HepG2 (cell line): ENCODE measurements around the gene RABL6. TPM values are rescaled to one million over a fixed set of nuclear protein-coding genes. Genes with fewer than 3 reads are reported as not detected.

Experiments
- BRF2 ChIP-seq: sonication (generic); formaldehyde crosslinking; IDR thresholded peaks from 2 replicates; pipeline ENCODE4 v1.8.1; 2022; ENCODE audit warnings: mild to moderate bottlenecking, missing genetic modification reagents
- GABPA ChIP-seq, 2 experiments: IDR thresholded peaks; 2 replicates each; pipeline ENCODE4 v1.6.1; 2011 to 2016; ENCODE audit warnings: low read depth in 2 of 2, low read length in 1 of 2, missing biosample characterization in 1 of 2, missing genetic modification characterization in 1 of 2
- GTF3A ChIP-seq: sonication (generic); formaldehyde crosslinking; conservative IDR thresholded peaks from 2 replicates; pipeline ENCODE4 v1.4.0; 2020; ENCODE audit warnings: mild to moderate bottlenecking, missing genetic modification reagents
- IKZF5 ChIP-seq: IDR thresholded peaks from 2 replicates; pipeline ENCODE4 v1.6.1; 2018; ENCODE audit warnings: missing genetic modification reagents, mild to moderate bottlenecking, missing compliant biosample characterization
- RCOR2 ChIP-seq: IDR thresholded peaks from 2 replicates; pipeline ENCODE4 v1.6.1; 2016; ENCODE audit warnings: missing biosample characterization, missing genetic modification reagents
- SP2 ChIP-seq: sonication (generic); formaldehyde crosslinking; IDR thresholded peaks from 2 replicates; pipeline ENCODE4 v1.5.1; 2020; ENCODE audit warnings: mild to moderate bottlenecking, missing genetic modification reagents
- TFDP1 ChIP-seq: IDR thresholded peaks from 2 replicates; pipeline ENCODE4 v1.6.1; 2016; ENCODE audit warnings: missing compliant biosample characterization, missing genetic modification reagents, borderline replicate concordance
- TOE1 ChIP-seq: sonication (generic); formaldehyde crosslinking; IDR thresholded peaks from 2 replicates; pipeline ENCODE4 v1.4.0; 2020; ENCODE audit warnings: mild to moderate bottlenecking, missing genetic modification reagents
- ZBTB38 ChIP-seq: sonication (generic); formaldehyde crosslinking; IDR thresholded peaks from 2 replicates; pipeline ENCODE4 v1.5.1; 2020; ENCODE audit warnings: mild to moderate bottlenecking, missing genetic modification reagents
- ZNF552 ChIP-seq: sonication (generic); formaldehyde crosslinking; IDR thresholded peaks from 2 replicates; pipeline ENCODE4 v1.9.0; 2022; ENCODE audit warnings: missing genetic modification reagents, mild to moderate bottlenecking, borderline replicate concordance
- ZNF556 ChIP-seq: sonication (generic); formaldehyde crosslinking; IDR thresholded peaks from 2 replicates; pipeline ENCODE4 v1.4.0; 2020; ENCODE audit warnings: mild to moderate bottlenecking, missing genetic modification reagents, borderline replicate concordance
- ZNF883 ChIP-seq: sonication (generic); formaldehyde crosslinking; IDR thresholded peaks from 2 replicates; pipeline ENCODE4 v1.5.1; 2020; ENCODE audit warnings: mild to moderate bottlenecking, missing genetic modification reagents; ENCODE audit errors: not compliant biosample characterization
- polyA plus RNA-seq, 8 experiments: library from polyadenylated mRNA; depleted of rRNA in 3 of 8; stranded (reverse) in 7 of 8; unstranded in 1 of 8; fragments of >200 nt; fragmentation: Illumina TruSeq in 4 of 8; extraction: Trizol in 4 of 8; gene quantifications; 2 replicates each; pipeline versions ENCODE4 v1.2.1 to v1.2.3, GENCODE V29; 2011 to 2016; ENCODE audit warnings: low read depth in 4 of 8, missing spikeins in 1 of 8, mixed read lengths in 1 of 8; ENCODE audit not compliant: insufficient read depth in 1 of 8
- total RNA-seq, 5 experiments: library from RNA; depleted of rRNA; stranded (reverse); fragments of >200 nt; fragmentation: Illumina TruSeq; extraction: Trizol; gene quantifications; 2 replicates each; pipeline ENCODE4 v1.2.3, GENCODE V29; 2016; ENCODE audit warnings: low read depth in 1 of 5
- TF ChIP-seq, protein P1 (sequence below): sonication (generic); formaldehyde crosslinking; conservative IDR thresholded peaks from 2 replicates; pipeline ENCODE4 v1.8.1; 2023; ENCODE audit warnings: missing genetic modification reagents
- TF ChIP-seq, protein P2 (sequence below): sonication (generic); formaldehyde crosslinking; IDR thresholded peaks from 2 replicates; pipeline ENCODE4; 2020; ENCODE audit warnings: missing genetic modification reagents, mild to moderate bottlenecking, borderline replicate concordance
- TF ChIP-seq, protein P3 (sequence below): sonication (generic); formaldehyde crosslinking; IDR thresholded peaks from 2 replicates; pipeline ENCODE4 v1.5.0; 2020; ENCODE audit warnings: mild to moderate bottlenecking, missing genetic modification reagents
- TF ChIP-seq, protein P4 (sequence below): sonication (generic); formaldehyde crosslinking; IDR thresholded peaks from 2 replicates; pipeline ENCODE4 v1.5.0; 2020; ENCODE audit warnings: missing genetic modification reagents

RABL6 gene
- total and polyA plus RNA-seq, 2 of the 13 experiments (the other 11 are each of a cell fraction or from before 2014, with no cell fraction given), result 81.5 to 125 TPM

DNA sequence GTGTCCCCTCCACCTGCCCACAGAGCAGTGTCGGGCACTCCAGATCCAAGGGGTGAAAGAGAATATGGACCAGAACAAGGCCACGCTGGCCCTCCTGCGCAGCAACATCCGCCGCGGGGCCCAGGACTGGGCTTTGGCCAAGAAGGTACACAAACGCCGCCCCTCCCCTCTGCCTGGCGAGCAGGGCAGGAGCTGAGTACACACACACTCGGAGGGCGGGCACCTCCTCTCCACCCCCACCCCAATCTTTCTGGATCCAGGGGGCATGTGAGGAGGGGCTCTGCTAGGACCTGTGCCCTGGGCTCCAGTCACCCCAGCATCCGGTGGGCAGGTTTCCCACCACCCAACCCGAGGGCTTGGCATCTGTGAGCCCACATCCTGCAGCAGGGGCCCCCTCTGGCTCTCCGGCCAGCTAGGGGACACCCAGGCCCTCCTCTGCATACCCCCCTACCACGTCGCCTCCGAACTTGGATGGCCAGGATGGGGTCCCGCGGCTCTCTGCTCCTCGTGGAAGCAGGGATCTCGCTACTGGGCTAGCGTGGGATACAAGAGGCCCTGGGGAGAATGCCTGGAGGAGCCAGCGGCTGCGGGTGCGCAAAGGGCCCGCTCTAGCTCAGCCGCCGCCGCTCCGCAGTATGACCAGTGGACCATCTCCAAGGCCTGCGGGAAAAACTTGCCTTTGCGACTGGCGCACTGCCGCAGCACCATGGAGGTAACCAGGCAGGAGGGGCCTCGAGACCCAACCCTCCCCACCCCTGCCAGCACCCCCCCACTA, 8.5 kb upstream of the RABL6 start (continued):
- TF ChIP-seq, protein P1, sequence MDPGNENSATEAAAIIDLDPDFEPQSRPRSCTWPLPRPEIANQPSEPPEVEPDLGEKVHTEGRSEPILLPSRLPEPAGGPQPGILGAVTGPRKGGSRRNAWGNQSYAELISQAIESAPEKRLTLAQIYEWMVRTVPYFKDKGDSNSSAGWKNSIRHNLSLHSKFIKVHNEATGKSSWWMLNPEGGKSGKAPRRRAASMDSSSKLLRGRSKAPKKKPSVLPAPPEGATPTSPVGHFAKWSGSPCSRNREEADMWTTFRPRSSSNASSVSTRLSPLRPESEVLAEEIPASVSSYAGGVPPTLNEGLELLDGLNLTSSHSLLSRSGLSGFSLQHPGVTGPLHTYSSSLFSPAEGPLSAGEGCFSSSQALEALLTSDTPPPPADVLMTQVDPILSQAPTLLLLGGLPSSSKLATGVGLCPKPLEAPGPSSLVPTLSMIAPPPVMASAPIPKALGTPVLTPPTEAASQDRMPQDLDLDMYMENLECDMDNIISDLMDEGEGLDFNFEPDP (CRISPR knock-in tag), result no peak
- TF ChIP-seq IKZF5 (CRISPR knock-in tag), result peak; percentile 65; the same call in 1 of the 2 replicates
- TF ChIP-seq BRF2 (CRISPR knock-in tag), result no peak
- TF ChIP-seq, protein P2, sequence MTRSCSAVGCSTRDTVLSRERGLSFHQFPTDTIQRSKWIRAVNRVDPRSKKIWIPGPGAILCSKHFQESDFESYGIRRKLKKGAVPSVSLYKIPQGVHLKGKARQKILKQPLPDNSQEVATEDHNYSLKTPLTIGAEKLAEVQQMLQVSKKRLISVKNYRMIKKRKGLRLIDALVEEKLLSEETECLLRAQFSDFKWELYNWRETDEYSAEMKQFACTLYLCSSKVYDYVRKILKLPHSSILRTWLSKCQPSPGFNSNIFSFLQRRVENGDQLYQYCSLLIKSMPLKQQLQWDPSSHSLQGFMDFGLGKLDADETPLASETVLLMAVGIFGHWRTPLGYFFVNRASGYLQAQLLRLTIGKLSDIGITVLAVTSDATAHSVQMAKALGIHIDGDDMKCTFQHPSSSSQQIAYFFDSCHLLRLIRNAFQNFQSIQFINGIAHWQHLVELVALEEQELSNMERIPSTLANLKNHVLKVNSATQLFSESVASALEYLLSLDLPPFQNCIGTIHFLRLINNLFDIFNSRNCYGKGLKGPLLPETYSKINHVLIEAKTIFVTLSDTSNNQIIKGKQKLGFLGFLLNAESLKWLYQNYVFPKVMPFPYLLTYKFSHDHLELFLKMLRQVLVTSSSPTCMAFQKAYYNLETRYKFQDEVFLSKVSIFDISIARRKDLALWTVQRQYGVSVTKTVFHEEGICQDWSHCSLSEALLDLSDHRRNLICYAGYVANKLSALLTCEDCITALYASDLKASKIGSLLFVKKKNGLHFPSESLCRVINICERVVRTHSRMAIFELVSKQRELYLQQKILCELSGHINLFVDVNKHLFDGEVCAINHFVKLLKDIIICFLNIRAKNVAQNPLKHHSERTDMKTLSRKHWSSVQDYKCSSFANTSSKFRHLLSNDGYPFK (CRISPR knock-in tag), result peak; percentile 42; the same call in 1 of the 2 replicates
- TF ChIP-seq, protein P3, sequence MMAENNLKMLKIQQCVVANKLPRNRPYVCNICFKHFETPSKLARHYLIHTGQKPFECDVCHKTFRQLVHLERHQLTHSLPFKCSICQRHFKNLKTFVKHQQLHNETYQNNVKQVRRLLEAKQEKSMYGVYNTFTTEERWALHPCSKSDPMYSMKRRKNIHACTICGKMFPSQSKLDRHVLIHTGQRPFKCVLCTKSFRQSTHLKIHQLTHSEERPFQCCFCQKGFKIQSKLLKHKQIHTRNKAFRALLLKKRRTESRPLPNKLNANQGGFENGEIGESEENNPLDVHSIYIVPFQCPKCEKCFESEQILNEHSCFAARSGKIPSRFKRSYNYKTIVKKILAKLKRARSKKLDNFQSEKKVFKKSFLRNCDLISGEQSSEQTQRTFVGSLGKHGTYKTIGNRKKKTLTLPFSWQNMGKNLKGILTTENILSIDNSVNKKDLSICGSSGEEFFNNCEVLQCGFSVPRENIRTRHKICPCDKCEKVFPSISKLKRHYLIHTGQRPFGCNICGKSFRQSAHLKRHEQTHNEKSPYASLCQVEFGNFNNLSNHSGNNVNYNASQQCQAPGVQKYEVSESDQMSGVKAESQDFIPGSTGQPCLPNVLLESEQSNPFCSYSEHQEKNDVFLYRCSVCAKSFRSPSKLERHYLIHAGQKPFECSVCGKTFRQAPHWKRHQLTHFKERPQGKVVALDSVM (CRISPR knock-in tag), result no peak
- no peak for TF ChIP-seq GABPA (IDR thresholded peaks at IDR 0.05; ENCODE audit: low read depth, low read length)
- TF ChIP-seq GABPA (CRISPR knock-in tag; IDR thresholded peaks at IDR 0.05; ENCODE audit: low read depth), result no peak
- no peak for TF ChIP-seq ZNF552
- 0 out of 2 replicates have a peak, but pooled peaks have one; percentile 55 for TF ChIP-seq TOE1 (CRISPR knock-in tag)
- no peak for TF ChIP-seq ZNF556 (CRISPR knock-in tag)
- TF ChIP-seq RCOR2, result peak; percentile 61; the same call in 1 of the 2 replicates
- peak; percentile 72; the same call in 1 of the 2 replicates for TF ChIP-seq GTF3A (CRISPR knock-in tag)
- no peak; the same call in 1 of the 2 replicates for TF ChIP-seq SP2 (CRISPR knock-in tag)
- TF ChIP-seq ZBTB38 (CRISPR knock-in tag), result no peak; the same call in 1 of the 2 replicates
- peak; percentile 79 for TF ChIP-seq TFDP1 (CRISPR knock-in tag)
- TF ChIP-seq, protein P4, sequence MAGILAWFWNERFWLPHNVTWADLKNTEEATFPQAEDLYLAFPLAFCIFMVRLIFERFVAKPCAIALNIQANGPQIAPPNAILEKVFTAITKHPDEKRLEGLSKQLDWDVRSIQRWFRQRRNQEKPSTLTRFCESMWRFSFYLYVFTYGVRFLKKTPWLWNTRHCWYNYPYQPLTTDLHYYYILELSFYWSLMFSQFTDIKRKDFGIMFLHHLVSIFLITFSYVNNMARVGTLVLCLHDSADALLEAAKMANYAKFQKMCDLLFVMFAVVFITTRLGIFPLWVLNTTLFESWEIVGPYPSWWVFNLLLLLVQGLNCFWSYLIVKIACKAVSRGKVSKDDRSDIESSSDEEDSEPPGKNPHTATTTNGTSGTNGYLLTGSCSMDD (CRISPR knock-in tag), result no peak; the same call in 1 of the 2 replicates
- peak; percentile 73 for TF ChIP-seq ZNF883
